Effector memory CD8-positive, alpha-beta T cell (primary cell): ENCODE data around the gene SNX9.

Source experiments
- ATAC-seq: fragments of 150-1000 bp; cut with Tn5 transposase; replicated peaks from 2 replicates; pipeline ENCODE4 v1.10.0; 2021; ENCODE audit warnings: mild to moderate bottlenecking, moderate library complexity
- DNase-seq, 3 experiments: peaks; one replicate each; pipeline ENCODE4 v3.0.0; 2021
- H3K27ac Mint-ChIP-seq, 2 donors: one replicate each; pipeline ENCODE4 v1.8.0; 2022; ENCODE audit warnings: mild to moderate bottlenecking in 2 of 2, mixed read lengths in 2 of 2, moderate library complexity in 2 of 2
- H3K27me3 Mint-ChIP-seq, 2 donors: one replicate each; pipeline ENCODE4 v1.8.0; 2022; ENCODE audit warnings: mixed read lengths in 2 of 2
- H3K36me3 Mint-ChIP-seq: one replicate; pipeline ENCODE4 v1.8.0; 2022; ENCODE audit warnings: mild to moderate bottlenecking, moderate library complexity, mixed read lengths; ENCODE audit not compliant: insufficient read depth
- H3K4me1 Mint-ChIP-seq, 2 donors: one replicate each; pipeline ENCODE4 v1.8.0; 2022; ENCODE audit warnings: low read depth in 2 of 2, mixed read lengths in 2 of 2
- H3K4me3 Mint-ChIP-seq, 2 donors: one replicate each; pipeline ENCODE4 v1.8.0; 2022; ENCODE audit warnings: mild to moderate bottlenecking in 2 of 2, mixed read lengths in 2 of 2, moderate library complexity in 2 of 2
- H3K9me3 Mint-ChIP-seq, 2 donors: one replicate each; pipeline ENCODE4 v1.8.0; 2022; ENCODE audit warnings: mixed read lengths in 2 of 2

The SNX9 gene

GRCh38 chr6:157825243-157825904, 2.3 kb downstream of the SNX9 start:
- DNase-seq = no peak
- no peak for ATAC-seq
- Mint-ChIP-seq H3K27ac (no peak overlapping the region), H3K27me3 (peaks cover 6 to 13% of the 10 kb centered on the region in 2 donors), H3K4me1 (peaks cover 18% of the 10 kb centered on the region in 2 donors), H3K36me3 (peaks cover 8% of the 10 kb centered on the region), H3K9me3 (no peaks in the 10 kb centered on the region), H3K4me3 (peak overlapping the region; percentile 88 to 90)

- H3K9me3 Mint-ChIP-seq = no peaks in the 10 kb centered on the region
- peaks cover 25 to 29% of the 10 kb centered on the region in 2 donors for H3K4me1 Mint-ChIP-seq
- H3K36me3 Mint-ChIP-seq = peaks cover 8% of the 10 kb centered on the region
- H3K4me3 Mint-ChIP-seq = no peak overlapping the region
- no peak overlapping the region for H3K27ac Mint-ChIP-seq
- ATAC-seq = peak; percentile 70
- no peak for DNase-seq
- H3K27me3 Mint-ChIP-seq = peaks cover 0 to 11% of the 10 kb centered on the region in 2 donors
Observed at GRCh38 chr6:157830354-157831017, 7.4 kb downstream of the SNX9 start.

- H3K27ac Mint-ChIP-seq = no peak overlapping the region
- DNase-seq = no peak
- peaks cover 0 to 16% of the 10 kb centered on the region in 2 donors for H3K27me3 Mint-ChIP-seq
- H3K9me3 Mint-ChIP-seq = no peaks in the 10 kb centered on the region
- no peak overlapping the region for H3K4me3 Mint-ChIP-seq
- no peak for ATAC-seq
- peaks cover 13% of the 10 kb centered on the region for H3K36me3 Mint-ChIP-seq
- H3K4me1 Mint-ChIP-seq = peaks cover 25 to 31% of the 10 kb centered on the region in 2 donors
Observed at GRCh38 chr6:157831018-157831369, 7.9 kb downstream of the SNX9 start.

GRCh38 chr6:157831424-157832249, 8.6 kb downstream of the SNX9 start:
- Mint-ChIP-seq H3K27ac (no peak overlapping the region), H3K4me3 (peak overlapping the region in 1 of 2 donors; percentile 19), H3K4me1 (peaks cover 28 to 36% of the 10 kb centered on the region in 2 donors), H3K27me3 (peaks cover 0 to 16% of the 10 kb centered on the region in 2 donors), H3K36me3 (peaks cover 19% of the 10 kb centered on the region), H3K9me3 (no peaks in the 10 kb centered on the region)
- ATAC-seq (no peak), DNase-seq (no peak)

- no peak for ATAC-seq
- no peak overlapping the region for H3K27ac Mint-ChIP-seq
Observed at GRCh38 chr6:157832250-157832967, 9.4 kb downstream of the SNX9 start.

GRCh38 chr6:157834549-157834948, 11.5 kb downstream of the SNX9 start:
- Mint-ChIP-seq H3K4me3 (no peak overlapping the region), H3K36me3 (peaks cover 22% of the 10 kb centered on the region), H3K4me1 (peaks cover 28 to 37% of the 10 kb centered on the region in 2 donors), H3K27me3 (peaks cover 0 to 16% of the 10 kb centered on the region in 2 donors), H3K27ac (no peak overlapping the region), H3K9me3 (no peaks in the 10 kb centered on the region)
- DNase-seq = no peak
- ATAC-seq = no peak

More at GRCh38 chr6:157832250-157832967, 9.4 kb downstream of the SNX9 start:
- Mint-ChIP-seq H3K36me3 (peaks cover 19% of the 10 kb centered on the region), H3K4me3 (no peak overlapping the region), H3K27me3 (peaks cover 0 to 16% of the 10 kb centered on the region in 2 donors), H3K4me1 (peaks cover 28 to 37% of the 10 kb centered on the region in 2 donors), H3K9me3 (no peaks in the 10 kb centered on the region)
- no peak for DNase-seq

GRCh38 chr6:157838718-157839430, 15.8 kb downstream of the SNX9 start:
- H3K9me3 Mint-ChIP-seq = no peaks in the 10 kb centered on the region
- DNase-seq (no peak), ATAC-seq (no peak)
- peaks cover 21 to 25% of the 10 kb centered on the region in 2 donors for H3K4me1 Mint-ChIP-seq
- H3K27ac Mint-ChIP-seq = no peak overlapping the region
- peaks cover 23% of the 10 kb centered on the region for H3K36me3 Mint-ChIP-seq
- H3K27me3 Mint-ChIP-seq = peaks cover 6 to 8% of the 10 kb centered on the region in 2 donors
- no peak overlapping the region for H3K4me3 Mint-ChIP-seq

- Mint-ChIP-seq H3K27ac (no peak overlapping the region), H3K27me3 (peaks cover 6 to 8% of the 10 kb centered on the region in 2 donors), H3K4me1 (peaks cover 19 to 24% of the 10 kb centered on the region in 2 donors), H3K4me3 (no peak overlapping the region), H3K36me3 (peaks cover 23% of the 10 kb centered on the region), H3K9me3 (no peaks in the 10 kb centered on the region)
- DNase-seq (no peak), ATAC-seq (no peak)
Observed at GRCh38 chr6:157839606-157840005, 16.6 kb downstream of the SNX9 start.

- Mint-ChIP-seq H3K36me3 (peaks cover 22% of the 10 kb centered on the region), H3K27ac (no peak overlapping the region), H3K27me3 (peaks cover 6 to 8% of the 10 kb centered on the region in 2 donors), H3K9me3 (no peaks in the 10 kb centered on the region), H3K4me1 (peaks cover 20 to 25% of the 10 kb centered on the region in 2 donors), H3K4me3 (no peak overlapping the region)
- no peak for DNase-seq
- ATAC-seq = no peak
Observed at GRCh38 chr6:157840261-157840660, 17.2 kb downstream of the SNX9 start.

- no peak for ATAC-seq
- H3K9me3 Mint-ChIP-seq = no peaks in the 10 kb centered on the region
- H3K4me1 Mint-ChIP-seq = peaks cover 25 to 27% of the 10 kb centered on the region in 2 donors
- no peak overlapping the region for H3K4me3 Mint-ChIP-seq
- peaks cover 3 to 6% of the 10 kb centered on the region in 2 donors for H3K27me3 Mint-ChIP-seq
- no peak for DNase-seq
- peak overlapping the region in 1 of 2 donors; percentile 21 for H3K27ac Mint-ChIP-seq
- H3K36me3 Mint-ChIP-seq = peaks cover 17% of the 10 kb centered on the region
Observed at GRCh38 chr6:157840776-157841175, 17.7 kb downstream of the SNX9 start.

- Mint-ChIP-seq H3K27me3 (peaks cover 0 to 6% of the 10 kb centered on the region in 2 donors), H3K36me3 (peaks cover 12% of the 10 kb centered on the region), H3K9me3 (no peaks in the 10 kb centered on the region), H3K4me1 (peaks cover 26 to 29% of the 10 kb centered on the region in 2 donors), H3K4me3 (no peak overlapping the region), H3K27ac (peak overlapping the region in 1 of 2 donors; percentile 21)
- ATAC-seq (peak; percentile 27), DNase-seq (no peak)
Observed at GRCh38 chr6:157841211-157841840, 18.3 kb downstream of the SNX9 start.

- H3K4me1 Mint-ChIP-seq = peaks cover 23 to 28% of the 10 kb centered on the region in 2 donors
- H3K36me3 Mint-ChIP-seq = peaks cover 9% of the 10 kb centered on the region
- H3K9me3 Mint-ChIP-seq = no peaks in the 10 kb centered on the region
- ATAC-seq = no peak
- H3K4me3 Mint-ChIP-seq = no peak overlapping the region
- DNase-seq = no peak
- H3K27me3 Mint-ChIP-seq = peaks cover 0 to 6% of the 10 kb centered on the region in 2 donors
- no peak overlapping the region for H3K27ac Mint-ChIP-seq
Observed at GRCh38 chr6:157842212-157842611, 19.2 kb downstream of the SNX9 start.
